Liver (tissue), 9 donors: ENCODE data around the gene C8G. TPM values are rescaled to one million over a fixed set of nuclear protein-coding genes. Genes with fewer than 3 reads are reported as not detected.

ENCODE experiments used
- DNase-seq: peaks from one replicate; pipeline ENCODE4 v3.0.0-alpha.2; 2017; ENCODE audit warnings: low spot score
- H3K27ac ChIP-seq, 2 donors: one replicate each; pipeline ENCODE4 v1.7.0; 2013; ENCODE audit warnings: inconsistent platforms in 2 of 2, low read length in 2 of 2, control low read depth in 1 of 2, low read depth in 1 of 2, mild to moderate bottlenecking in 1 of 2
- H3K27me3 ChIP-seq, 4 donors: one replicate each; pipeline versions ENCODE4 v1.6.1 to v1.7.0; 2013; ENCODE audit warnings: low read length in 3 of 4, inconsistent platforms in 1 of 4, mild to moderate bottlenecking in 1 of 4, moderate library complexity in 1 of 4; ENCODE audit not compliant: control insufficient read depth in 4 of 4, insufficient read depth in 4 of 4
- H3K36me3 ChIP-seq, 4 donors: one replicate each; pipeline versions ENCODE4 v1.6.1 to v1.7.0; 2013; ENCODE audit warnings: low read length in 3 of 4, mild to moderate bottlenecking in 3 of 4, low read depth in 1 of 4, moderate library complexity in 1 of 4; ENCODE audit not compliant: control insufficient read depth in 4 of 4, insufficient read depth in 3 of 4
- H3K4me1 ChIP-seq, 4 donors: one replicate each; pipeline versions ENCODE4 v1.6.1 to v1.7.0; 2013; ENCODE audit warnings: low read length in 3 of 4, mild to moderate bottlenecking in 3 of 4, moderate library complexity in 1 of 4; ENCODE audit not compliant: control insufficient read depth in 4 of 4, insufficient read depth in 4 of 4
- H3K4me3 ChIP-seq, 3 donors: one replicate each; pipeline versions ENCODE4 v1.6.1 to v1.7.0; 2013; ENCODE audit warnings: low read length in 3 of 3, control low read depth in 1 of 3, low read depth in 1 of 3, mild to moderate bottlenecking in 1 of 3
- H3K9ac ChIP-seq, 2 donors: one replicate each; pipeline ENCODE4 v1.7.0; 2013; ENCODE audit warnings: low read length in 2 of 2, mild to moderate bottlenecking in 2 of 2, moderate library complexity in 2 of 2, control low read depth in 1 of 2, low read depth in 1 of 2
- H3K9me3 ChIP-seq, 4 donors: one replicate each; pipeline versions ENCODE4 v1.6.1 to v1.7.0; 2013; ENCODE audit warnings: low read length in 3 of 4; ENCODE audit not compliant: control insufficient read depth in 4 of 4
- ATF3 ChIP-seq: IDR thresholded peaks from 2 replicates; pipeline ENCODE4 v1.6.1; 2016; ENCODE audit warnings: antibody characterized with exemption
- EGR1 ChIP-seq, 2 donors: IDR thresholded peaks; 2 replicates each; pipeline ENCODE4 v1.6.1; 2016 to 2018; ENCODE audit warnings: antibody characterized with exemption in 2 of 2, low read depth in 2 of 2
- FOXA1 ChIP-seq: IDR thresholded peaks from 2 replicates; pipeline ENCODE4 v1.6.1; 2016; ENCODE audit warnings: antibody characterized with exemption
- FOXA2 ChIP-seq: IDR thresholded peaks from 2 replicates; pipeline ENCODE4 v1.6.1; 2016; ENCODE audit warnings: antibody characterized with exemption
- GABPA ChIP-seq, 2 donors: IDR thresholded peaks in 1 of 2; conservative IDR thresholded peaks in 1 of 2; 2 replicates each; pipeline ENCODE4 v1.6.1; 2016; ENCODE audit warnings: antibody characterized with exemption in 2 of 2, mild to moderate bottlenecking in 1 of 2, moderate library complexity in 1 of 2
- HNF4A ChIP-seq, 2 donors: conservative IDR thresholded peaks; 2 replicates each; pipeline ENCODE4 v1.6.1; 2016; ENCODE audit warnings: antibody characterized with exemption in 2 of 2, mild to moderate bottlenecking in 2 of 2
- HNF4G ChIP-seq: IDR thresholded peaks from 2 replicates; pipeline ENCODE4 v1.6.1; 2016; ENCODE audit warnings: antibody characterized with exemption
- JUND ChIP-seq, 2 donors: IDR thresholded peaks; 2 replicates each; pipeline ENCODE4 v1.6.1; 2016; ENCODE audit warnings: antibody characterized with exemption in 2 of 2
- MAX ChIP-seq: IDR thresholded peaks from 2 replicates; pipeline ENCODE4 v1.6.1; 2016; ENCODE audit warnings: antibody characterized with exemption
- NR2F2 ChIP-seq: IDR thresholded peaks from 2 replicates; pipeline ENCODE4 v1.6.1; 2016; ENCODE audit warnings: antibody characterized with exemption
- RAD21 ChIP-seq, 2 donors: IDR thresholded peaks; 2 replicates each; pipeline ENCODE4 v1.6.1; 2016; ENCODE audit warnings: antibody characterized with exemption in 2 of 2, mild to moderate bottlenecking in 2 of 2
- REST ChIP-seq: IDR thresholded peaks from 2 replicates; pipeline ENCODE4 v1.6.1; 2016; ENCODE audit warnings: antibody characterized with exemption, mild to moderate bottlenecking
- RXRA ChIP-seq, 2 donors: IDR thresholded peaks; 2 replicates each; pipeline ENCODE4 v1.6.1; 2017 to 2018; ENCODE audit warnings: antibody characterized with exemption in 2 of 2, mild to moderate bottlenecking in 1 of 2
- SP1 ChIP-seq: IDR thresholded peaks from 2 replicates; pipeline ENCODE4 v1.6.1; 2018; ENCODE audit warnings: antibody characterized with exemption, mild to moderate bottlenecking
- TAF1 ChIP-seq: conservative IDR thresholded peaks from 2 replicates; pipeline ENCODE4 v1.6.1; 2016; ENCODE audit warnings: antibody characterized with exemption, mild to moderate bottlenecking
- YY1 ChIP-seq: IDR thresholded peaks from 2 replicates; pipeline ENCODE4 v1.6.1; 2016; ENCODE audit warnings: antibody characterized with exemption, mild to moderate bottlenecking
- ZBTB33 ChIP-seq: IDR thresholded peaks from 2 replicates; pipeline ENCODE4 v1.6.1; 2016; ENCODE audit warnings: antibody characterized with exemption
- WGBS: extraction: QIAGEN DNeasy Blood & Tissue Kit; methylation state at CpG from one replicate; pipeline ENCODE4 v1.1.7; 2013; 5-methylcytosine and 5-hydroxymethylcytosine counted together
- polyA plus RNA-seq, 2 donors: library from polyadenylated mRNA; stranded (reverse) in 1 of 2; unstranded in 1 of 2; fragments of 200-250 nt in 1 of 2; fragments of >200 nt in 1 of 2; fragmentation: Nextera tagmentation in 1 of 2; extraction: Ambion mirVana in 1 of 2; gene quantifications; one replicate each; pipeline versions ENCODE4 v1.2.1 to v1.2.3, GENCODE V29; 2013 to 2015
- total RNA-seq, 2 donors: library from RNA; depleted of rRNA; stranded (reverse); fragments of >200 nt; gene quantifications; one replicate each; pipeline ENCODE4 v1.2.3, GENCODE V29; 2014
- donor health status: healthy.
- donor health status: healthy.
- donor health status: healthy.
- donor health status: healthy.
- donor health status: healthy.

Gene C8G
- total and polyA plus RNA-seq, 4 donors = 25.1 to 1,117 (median 607) TPM

GRCh38 chr9:136943291-136944211 lies 1.5 kb upstream of the C8G start:
- no peaks in the 10 kb centered on the region for H3K27me3 ChIP-seq
- no peak for TF ChIP-seq NR2F2
- TF ChIP-seq RAD21 (IDR thresholded peaks at IDR 0.05) = peak in 1 of 2 donors; percentile 11
- TF ChIP-seq ZBTB33 = no peak
- no peak for TF ChIP-seq EGR1 (IDR thresholded peaks at IDR 0.05; ENCODE audit: low read depth in 2 of 2)
- TF ChIP-seq MAX = no peak
- TF ChIP-seq RXRA (IDR thresholded peaks at IDR 0.05) = no peak
- TF ChIP-seq ATF3 = no peak
- TF ChIP-seq REST = peak; percentile 10
- TF ChIP-seq YY1 = no peak
- no peak for TF ChIP-seq FOXA1
- TF ChIP-seq JUND (IDR thresholded peaks at IDR 0.05) = no peak
- TF ChIP-seq TAF1 = no peak
- TF ChIP-seq HNF4G = no peak
- no peaks in the 10 kb centered on the region for H3K9me3 ChIP-seq
- H3K4me1 ChIP-seq = peaks cover 24 to 74% (median 50%) of the 10 kb centered on the region in 4 donors
- peaks cover 0 to 14% (median 9%) of the 10 kb centered on the region in 4 donors for H3K36me3 ChIP-seq
- peak; percentile 58 for DNase-seq
- H3K9ac ChIP-seq = peak overlapping the region; percentile 41 to 51
- H3K27ac ChIP-seq = peak overlapping the region; percentile 81 to 85
- 11% methylated on average over 61 of the region's 61 CpGs for WGBS
- H3K4me3 ChIP-seq = peak overlapping the region; percentile 71 to 91 (median 77)

- Histone ChIP-seq H3K4me1 (peaks cover 21 to 75% (median 49%) of the 10 kb centered on the region in 4 donors), H3K27ac (peak overlapping the region; percentile 81 to 85), H3K4me3 (peak overlapping the region; percentile 71 to 91 (median 77)), H3K27me3 (no peaks in the 10 kb centered on the region), H3K9ac (peak overlapping the region; percentile 41 to 51), H3K9me3 (no peaks in the 10 kb centered on the region), H3K36me3 (peaks cover 0 to 14% (median 9%) of the 10 kb centered on the region in 4 donors)
- WGBS = under 1% methylated on average over 45 of the region's 45 CpGs
- no peak for DNase-seq
- no peak for TF ChIP-seq SP1
- no peak for TF ChIP-seq RXRA (IDR thresholded peaks at IDR 0.05)
- TF ChIP-seq HNF4G = no peak
- no peak for TF ChIP-seq MAX
- no peak for TF ChIP-seq YY1
- TF ChIP-seq ATF3 = no peak
- no peak for TF ChIP-seq HNF4A (conservative IDR thresholded peaks at IDR 0.05)
- TF ChIP-seq TAF1 = no peak
- TF ChIP-seq FOXA2 = no peak
- TF ChIP-seq EGR1 (IDR thresholded peaks at IDR 0.05; ENCODE audit: low read depth in 2 of 2) = no peak
- TF ChIP-seq FOXA1 = no peak
- TF ChIP-seq ZBTB33 = no peak
- TF ChIP-seq NR2F2 = no peak
- no peak for TF ChIP-seq GABPA (IDR thresholded peaks at IDR 0.05 in 1 of 2, conservative IDR thresholded peaks at IDR 0.05 in 1 of 2)
- no peak for TF ChIP-seq JUND (IDR thresholded peaks at IDR 0.05)
- TF ChIP-seq REST = no peak
Measured at GRCh38 chr9:136944212-136944518, 878 bp upstream of the C8G start.
